ENCODE results near the gene SDE2. TPM values are rescaled to one million over a fixed set of nuclear protein-coding genes. Genes with fewer than 3 reads are reported as not detected.
A peak's percentile ranks its signal among the peaks of the same experiment; 100 is the strongest.

The SDE2 gene
- total and polyA plus RNA-seq, 2 of the 8 experiments (the other 6 are each of a cell fraction or from before 2014, with no cell fraction given), result 8.5 to 16.7 TPM

GRCh38 chr1:226003502-226004170, 4.5 kb upstream of the SDE2 start:
- H3K79me2 ChIP-seq (ENCODE audit: control insufficient read depth in 1 of 2, insufficient read depth in 2 of 2, low read length in 2 of 2), result peaks cover 4 to 5% of the 10 kb centered on the region in 2 experiments
- H2AK5ac ChIP-seq (ENCODE audit: low read depth, low read length), result no peak overlapping the region
- no peak overlapping the region for H2BK20ac ChIP-seq (ENCODE audit: low read length)
- peaks cover 2% of the 10 kb centered on the region for H3K23me2 ChIP-seq (ENCODE audit: low read depth, low read length)
- H4K5ac ChIP-seq (ENCODE audit: insufficient read length, low read depth, low read length), result no peak overlapping the region
- H2BK5ac ChIP-seq (ENCODE audit: low read depth, low read length), result no peak overlapping the region
- no peak overlapping the region for H3K4ac ChIP-seq (replicated peaks; ENCODE audit: insufficient read length, low read depth, low read length)
- CTCF ChIA-PET (ENCODE audit: partially characterized antibody), result interaction anchor here (0.7 to 1.3 kb wide), 2 partner anchors 16 to 59 kb away, joined by 3 to 4 read pairs; partner anchors contain the start of gene H3-3A
- whole genome bisulfite sequencing, 2 experiments (ENCODE audit: extremely low coverage in 1 of 2, insufficient coverage in 1 of 2, insufficient read length in 1 of 2, insufficient replicate concordance in 2 of 2, low coverage in 1 of 2, low lambda C conversion rate in 2 of 2, missing lambda C conversion rate in 1 of 2), result 98% methylated on average over 3 of the region's 3 CpGs; no CpG with 5 or more reads in 1 of the 2 experiments
- H4K20me1 ChIP-seq (replicated peaks in 1 of 2; ENCODE audit: control insufficient read depth in 1 of 2, insufficient read depth in 2 of 2, low read length in 2 of 2), result no peaks in the 10 kb centered on the region
- no peak overlapping the region for H4K91ac ChIP-seq (replicated peaks; ENCODE audit: insufficient read length, low read length)
- no peak overlapping the region for H4K8ac ChIP-seq (ENCODE audit: extremely low read depth, insufficient read depth, low read length)
- H2BK120ac ChIP-seq (replicated peaks; ENCODE audit: low read depth, low read length), result no peak overlapping the region
- H3K4me2 ChIP-seq (ENCODE audit: insufficient read depth in 1 of 2, low read depth in 2 of 2, low read length in 2 of 2), result peak overlapping the region in 1 of 2 experiments; percentile 12; a peak in 1 of 4 replicates
- peaks cover 7 to 16% (median 13%) of the 10 kb centered on the region in 4 experiments; a peak in 6 of 7 replicates for H3K4me1 ChIP-seq (replicated peaks in 1 of 4; ENCODE audit: control insufficient read depth in 3 of 4, insufficient read depth in 4 of 4, low read length in 3 of 4)
- H3K9ac ChIP-seq (replicated peaks in 1 of 4; ENCODE audit: extremely low read depth in 1 of 4, low read depth in 3 of 4, low read length in 3 of 4), result no peak overlapping the region
- FAIRE-seq (no peak), DNase-seq (ENCODE audit: low read depth in 1 of 2, low spot score in 2 of 2) (no peak)
- no peak overlapping the region for H3K18ac ChIP-seq (ENCODE audit: extremely low read depth, low read length)
- no peak overlapping the region for H3K14ac ChIP-seq (ENCODE audit: insufficient read length)
- H3K56ac ChIP-seq (replicated peaks; ENCODE audit: insufficient read length, low read depth, low read length), result no peak overlapping the region
- no peak overlapping the region for H2BK15ac ChIP-seq (ENCODE audit: low read length)
- H3K79me1 ChIP-seq (ENCODE audit: low read depth, low read length), result no peaks in the 10 kb centered on the region
- H2BK12ac ChIP-seq (ENCODE audit: low read depth, low read length), result no peak overlapping the region
- H3K36me3 ChIP-seq (ENCODE audit: control insufficient read depth in 2 of 4, insufficient read depth in 4 of 4, low read length in 3 of 4), result no peaks in the 10 kb centered on the region
- no peaks in the 10 kb centered on the region for H3K27me3 ChIP-seq (replicated peaks in 1 of 4; ENCODE audit: control insufficient read depth in 3 of 4, extremely low read depth in 1 of 4, insufficient read depth in 3 of 4, low read length in 3 of 4)
- H3K27ac ChIP-seq (ENCODE audit: low read depth, low read length), result no peak overlapping the region
- H3K9me3 ChIP-seq (ENCODE audit: insufficient read depth in 2 of 2, low read depth in 1 of 2, low read length in 1 of 2), result no peaks in the 10 kb centered on the region
- 0 out of 2 replicates have a peak overlapping the region, but pooled peaks have one; percentile 14 for H2AFZ ChIP-seq (ENCODE audit: low read length)
- POLR2A ChIA-PET (ENCODE audit: partially characterized antibody), result interaction anchor here (1.0 to 3.4 kb wide), 3 partner anchors 16 to 106 kb away, joined by 3 to 19 read pairs (median 5); partner anchors contain the start of gene H3-3A
- no peak overlapping the region for H3K23ac ChIP-seq (ENCODE audit: insufficient read length)
- H3K4me3 ChIP-seq (ENCODE audit: extremely low read depth in 1 of 4, insufficient read depth in 2 of 4, low read depth in 3 of 4, low read length in 4 of 4), result no peak overlapping the region
- TF ChIP-seq SIN3A (conservative IDR thresholded peaks at IDR 0.05 in 1 of 2, IDR thresholded peaks at IDR 0.05 in 1 of 2; ENCODE audit: low read depth in 1 of 2, low read length in 2 of 2), result no peak
- no peak for TF ChIP-seq PHF8 (conservative IDR thresholded peaks at IDR 0.05; ENCODE audit: low read depth, low read length)
- no peak for TF ChIP-seq TEAD4 (IDR thresholded peaks at IDR 0.05; ENCODE audit: low read depth, low read length)
- no peak for TF ChIP-seq TBP (IDR thresholded peaks at IDR 0.05; ENCODE audit: low read depth, low read length)
- TF ChIP-seq ATF2 (IDR thresholded peaks at IDR 0.05; ENCODE audit: low read length), result no peak
- TF ChIP-seq CHD1 (IDR thresholded peaks at IDR 0.05; ENCODE audit: low read depth, low read length), result no peak
- TF ChIP-seq RXRA (IDR thresholded peaks at IDR 0.05; ENCODE audit: insufficient read depth, low read depth, low read length), result no peak
- TF ChIP-seq MAX (IDR thresholded peaks at IDR 0.05), result no peak
- TF ChIP-seq NRF1 (IDR thresholded peaks at IDR 0.05; ENCODE audit: low read depth, low read length), result no peak
- TF ChIP-seq GTF2F1 (IDR thresholded peaks at IDR 0.05; ENCODE audit: borderline replicate concordance, low read depth, low read length), result no peak

Measured in H1 (cell line).